Activated CD8-positive, alpha-beta memory T cell treated with anti-CD3 and anti-CD28 coated beads for 36 hours (primary cell): ENCODE results near the gene ZNF474. TPM values are rescaled to one million over a fixed set of nuclear protein-coding genes. Genes with fewer than 3 reads are reported as not detected.
"Not testable (repeated sequence)": the region's sequence is repeated elsewhere in the genome, so short reads cannot be mapped to it uniquely, and the experiment has no call there.

Experiments
- CTCF ChIA-PET: fragments of 350-600 bp; sonication (Branson Sonifier 250); formaldehyde crosslinking; loops from one replicate; lab custom pipeline; 2021; ENCODE audit warnings: antibody characterized with exemption; lab: Charles Lee
- POLR2A ChIA-PET: fragments of 350-600 bp; sonication (Branson Sonifier 250); formaldehyde crosslinking; loops from one replicate; lab custom pipeline; 2021; ENCODE audit warnings: antibody characterized with exemption; lab: Charles Lee
- total RNA-seq, 2 experiments: library from RNA; stranded (reverse); gene quantifications; one replicate each; pipeline ENCODE4 v1.2.3, GENCODE V29; 2021

Gene ZNF474
- total RNA-seq: not detected

- ChIA-PET POLR2A (no interaction called here), CTCF (no interaction called here)
Observed at GRCh38 chr5:122129306-122129705, at the start of gene ZNF474. TSS of gene ZNF474 (plus strand) at chr5:122129546. CDS start at chr5:122151991, 22,445 bp downstream.

- ChIA-PET CTCF (no interaction called here), POLR2A (no interaction called here)
Observed at GRCh38 chr5:122081541-122081940, 47.8 kb upstream of the ZNF474 start.

GRCh38 chr5:122083535-122083934 lies 45.8 kb upstream of the ZNF474 start:
- ChIA-PET CTCF (no interaction called here), POLR2A (no interaction called here)

- CTCF ChIA-PET: no interaction called here
- POLR2A ChIA-PET: no interaction called here
Observed at GRCh38 chr5:122085041-122085440, 44.3 kb upstream of the ZNF474 start.

GRCh38 chr5:122089096-122090013 lies 40.0 kb upstream of the ZNF474 start:
- ChIA-PET CTCF (no interaction called here), POLR2A (no interaction called here)

- POLR2A ChIA-PET: no interaction called here
- CTCF ChIA-PET: no interaction called here
Observed at GRCh38 chr5:122091936-122092600, 37.3 kb upstream of the ZNF474 start.

- ChIA-PET CTCF (no interaction called here), POLR2A (no interaction called here)
Observed at GRCh38 chr5:122093415-122094180, 35.7 kb upstream of the ZNF474 start.

- CTCF ChIA-PET, POLR2A ChIA-PET: not testable (repeated sequence)
Observed at GRCh38 chr5:122094251-122094650, 35.1 kb upstream of the ZNF474 start.

GRCh38 chr5:122095158-122095557 lies 34.2 kb upstream of the ZNF474 start:
- ChIA-PET CTCF (no interaction called here), POLR2A (no interaction called here)

- ChIA-PET POLR2A (no interaction called here), CTCF (no interaction called here)
Observed at GRCh38 chr5:122097391-122097790, 32.0 kb upstream of the ZNF474 start.

GRCh38 chr5:122099060-122099790 lies 30.1 kb upstream of the ZNF474 start:
- ChIA-PET POLR2A (no interaction called here), CTCF (no interaction called here)

- CTCF ChIA-PET: no interaction called here
- POLR2A ChIA-PET: no interaction called here
Observed at GRCh38 chr5:122101636-122102285, 27.6 kb upstream of the ZNF474 start.

GRCh38 chr5:122102825-122103224 lies 26.5 kb upstream of the ZNF474 start:
- ChIA-PET POLR2A (no interaction called here), CTCF (no interaction called here)

GRCh38 chr5:122105909-122106308 lies 23.4 kb upstream of the ZNF474 start:
- CTCF ChIA-PET: no interaction called here
- POLR2A ChIA-PET: no interaction called here

- ChIA-PET CTCF (no interaction called here), POLR2A (no interaction called here)
Observed at GRCh38 chr5:122107016-122107415, 22.3 kb upstream of the ZNF474 start.

- ChIA-PET CTCF (no interaction called here), POLR2A (no interaction called here)
Observed at GRCh38 chr5:122110987-122111386, 18.4 kb upstream of the ZNF474 start.

- POLR2A ChIA-PET: no interaction called here
- CTCF ChIA-PET: no interaction called here
Observed at GRCh38 chr5:122111460-122111859, 17.9 kb upstream of the ZNF474 start.

GRCh38 chr5:122112063-122112462 lies 17.3 kb upstream of the ZNF474 start:
- CTCF ChIA-PET: no interaction called here
- POLR2A ChIA-PET: no interaction called here
